GM13976 (cell line): ENCODE measurements around the gene DCST2.

Experiments
- DNase-seq: peaks from one replicate; pipeline ENCODE4 v3.0.0; 2012; ENCODE audit warnings: low spot score
- in situ Hi-C: fragments of 300-500 bp; cut with MboI; formaldehyde crosslinking; loops from one replicate; pipeline ENCODE4 v1.12.0; 2022; ENCODE audit warnings: low sequenced_read_pairs, mixed read lengths, inconsistent platforms; ENCODE audit not compliant: unreplicated experiment
- TF ChIP-seq, protein P1 (sequence below): IDR thresholded peaks from 2 replicates; pipeline ENCODE4 v1.5.1; 2012; ENCODE audit warnings: borderline replicate concordance, mild to moderate bottlenecking; ENCODE audit not compliant: insufficient read depth; ENCODE audit errors: extremely low read depth, missing control alignments, control extremely low read depth

Gene DCST2

DNA sequence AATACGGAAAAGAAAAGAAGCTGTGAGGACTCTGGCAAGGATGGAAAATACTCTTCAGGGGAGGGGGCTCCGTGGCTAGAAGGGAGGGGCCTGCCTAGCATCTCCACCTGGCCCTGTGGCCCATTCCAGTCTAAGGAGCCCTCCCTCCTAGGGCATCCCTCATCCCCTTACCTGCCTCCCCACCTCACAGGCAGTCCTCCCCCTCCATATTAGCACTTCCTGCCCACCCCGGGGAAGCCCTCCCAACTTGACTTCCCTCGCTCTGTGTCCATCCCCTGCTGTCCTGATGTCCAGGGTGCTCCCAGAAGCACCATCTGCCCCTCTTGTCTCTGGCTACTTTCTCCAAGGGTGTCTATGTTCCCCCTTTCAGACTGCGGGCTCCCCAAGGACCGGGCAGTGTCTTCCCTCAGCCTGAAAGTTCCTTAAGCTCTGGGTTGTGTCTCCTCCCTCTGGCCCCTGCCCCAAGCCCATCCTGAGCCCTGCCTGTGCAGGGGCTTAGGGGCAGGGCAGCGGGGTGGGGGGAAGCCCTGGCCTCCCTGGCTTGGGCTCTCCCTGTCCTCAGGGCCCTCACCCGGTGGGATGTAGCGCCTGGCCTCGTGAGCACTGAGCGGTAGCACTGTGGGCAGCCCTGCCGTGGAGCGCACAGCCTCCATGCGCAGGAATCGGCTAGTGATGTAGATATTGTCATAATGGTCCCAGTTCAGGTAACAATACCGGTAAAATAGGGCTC lies 3.9 kb downstream of the DCST2 start:
- in situ Hi-C loops = no loop called here
- TF ChIP-seq, protein P1, sequence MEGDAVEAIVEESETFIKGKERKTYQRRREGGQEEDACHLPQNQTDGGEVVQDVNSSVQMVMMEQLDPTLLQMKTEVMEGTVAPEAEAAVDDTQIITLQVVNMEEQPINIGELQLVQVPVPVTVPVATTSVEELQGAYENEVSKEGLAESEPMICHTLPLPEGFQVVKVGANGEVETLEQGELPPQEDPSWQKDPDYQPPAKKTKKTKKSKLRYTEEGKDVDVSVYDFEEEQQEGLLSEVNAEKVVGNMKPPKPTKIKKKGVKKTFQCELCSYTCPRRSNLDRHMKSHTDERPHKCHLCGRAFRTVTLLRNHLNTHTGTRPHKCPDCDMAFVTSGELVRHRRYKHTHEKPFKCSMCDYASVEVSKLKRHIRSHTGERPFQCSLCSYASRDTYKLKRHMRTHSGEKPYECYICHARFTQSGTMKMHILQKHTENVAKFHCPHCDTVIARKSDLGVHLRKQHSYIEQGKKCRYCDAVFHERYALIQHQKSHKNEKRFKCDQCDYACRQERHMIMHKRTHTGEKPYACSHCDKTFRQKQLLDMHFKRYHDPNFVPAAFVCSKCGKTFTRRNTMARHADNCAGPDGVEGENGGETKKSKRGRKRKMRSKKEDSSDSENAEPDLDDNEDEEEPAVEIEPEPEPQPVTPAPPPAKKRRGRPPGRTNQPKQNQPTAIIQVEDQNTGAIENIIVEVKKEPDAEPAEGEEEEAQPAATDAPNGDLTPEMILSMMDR = no peak
- no peak for DNase-seq

- DNase-seq = no peak
- in situ Hi-C loops = no loop called here
- TF ChIP-seq, protein P1 = no peak
These were observed 7.0 kb downstream of the DCST2 start for GRCh38 chr1:155026588-155026987.

DNA sequence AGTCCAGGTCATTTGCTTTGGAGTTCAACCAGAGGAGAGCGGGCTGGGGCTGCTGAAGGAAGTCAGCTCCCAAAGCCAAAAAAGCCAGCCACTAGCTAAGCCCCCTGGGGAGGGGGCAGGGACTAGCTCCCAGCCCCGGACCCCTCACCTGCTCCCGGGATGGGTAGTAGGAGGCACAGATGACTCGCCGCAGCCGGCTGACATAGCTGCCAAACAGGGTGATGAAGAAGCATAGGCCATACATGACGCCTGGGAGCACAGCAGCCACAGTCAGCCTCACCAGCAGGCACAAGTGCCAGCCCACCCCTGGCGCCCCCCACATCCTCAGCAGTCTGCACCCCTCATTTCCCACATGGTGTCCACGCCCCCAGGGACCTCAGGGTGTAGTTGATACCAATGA lies 7.4 kb downstream of the DCST2 start:
- TF ChIP-seq, protein P1 = no peak
- in situ Hi-C loops = no loop called here
- no peak for DNase-seq

GRCh38 chr1:155024315-155024714 lies 9.3 kb downstream of the DCST2 start:
- DNase-seq = no peak
- in situ Hi-C loops = no loop called here
- TF ChIP-seq, protein P1 = no peak

- in situ Hi-C loops = no loop called here
- TF ChIP-seq, protein P1 = no peak
- DNase-seq = no peak
These were observed 10.0 kb downstream of the DCST2 start for GRCh38 chr1:155023627-155024026.

DNA sequence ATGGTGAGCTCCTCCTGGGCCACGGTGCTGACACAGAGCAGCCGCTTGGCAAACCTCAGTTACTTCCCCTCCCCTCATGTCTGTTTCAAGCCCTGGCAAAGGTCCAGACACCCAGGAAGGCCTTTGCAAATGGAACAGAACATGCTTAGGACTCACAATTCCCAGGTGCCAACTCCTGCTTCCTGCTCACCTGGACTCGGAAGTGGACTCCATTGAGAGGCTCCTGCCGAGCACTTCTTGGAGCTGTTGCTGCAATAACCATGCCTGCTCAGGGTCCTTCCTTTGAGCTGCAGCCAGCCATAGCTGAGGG lies 10.7 kb downstream of the DCST2 start:
- in situ Hi-C loops = no loop called here
- TF ChIP-seq, protein P1 = no peak
- no peak for DNase-seq
